Measurements from ENCODE around the gene MACROD2.

Gene MACROD2

GRCh38 chr20:15931897-15932296 is 1936.6 kb downstream of the MACROD2 start:
- Histone ChIP-seq H2AFZ (ENCODE audit: low read depth, low read length, severe bottlenecking) (no peak overlapping the region), H4K20me1 (ENCODE audit: low read depth, low read length) (no peaks in the 10 kb centered on the region), H3K27me3 (ENCODE audit: low read length) (no peaks in the 10 kb centered on the region), H3K4me3 (ENCODE audit: insufficient read depth, low read length, poor library complexity, severe bottlenecking) (no peak overlapping the region), H3K9me2 (replicated peaks; ENCODE audit: insufficient read depth, low read length) (no peaks in the 10 kb centered on the region), H3K9ac (ENCODE audit: low read length) (no peak overlapping the region), H3F3A (ENCODE audit: insufficient read depth) (no peaks in the 10 kb centered on the region), H3K36me3 (ENCODE audit: low read length) (no peaks in the 10 kb centered on the region), H3K27ac (ENCODE audit: low read depth, low read length) (no peak overlapping the region), H3K4me2 (ENCODE audit: low read depth, low read length, poor library complexity, severe bottlenecking) (no peak overlapping the region), H3K9me3 (ENCODE audit: insufficient read depth, low read length) (no peaks in the 10 kb centered on the region), H3K79me2 (ENCODE audit: insufficient read depth, low read length) (no peaks in the 10 kb centered on the region)
- TF ChIP-seq, protein P1, sequence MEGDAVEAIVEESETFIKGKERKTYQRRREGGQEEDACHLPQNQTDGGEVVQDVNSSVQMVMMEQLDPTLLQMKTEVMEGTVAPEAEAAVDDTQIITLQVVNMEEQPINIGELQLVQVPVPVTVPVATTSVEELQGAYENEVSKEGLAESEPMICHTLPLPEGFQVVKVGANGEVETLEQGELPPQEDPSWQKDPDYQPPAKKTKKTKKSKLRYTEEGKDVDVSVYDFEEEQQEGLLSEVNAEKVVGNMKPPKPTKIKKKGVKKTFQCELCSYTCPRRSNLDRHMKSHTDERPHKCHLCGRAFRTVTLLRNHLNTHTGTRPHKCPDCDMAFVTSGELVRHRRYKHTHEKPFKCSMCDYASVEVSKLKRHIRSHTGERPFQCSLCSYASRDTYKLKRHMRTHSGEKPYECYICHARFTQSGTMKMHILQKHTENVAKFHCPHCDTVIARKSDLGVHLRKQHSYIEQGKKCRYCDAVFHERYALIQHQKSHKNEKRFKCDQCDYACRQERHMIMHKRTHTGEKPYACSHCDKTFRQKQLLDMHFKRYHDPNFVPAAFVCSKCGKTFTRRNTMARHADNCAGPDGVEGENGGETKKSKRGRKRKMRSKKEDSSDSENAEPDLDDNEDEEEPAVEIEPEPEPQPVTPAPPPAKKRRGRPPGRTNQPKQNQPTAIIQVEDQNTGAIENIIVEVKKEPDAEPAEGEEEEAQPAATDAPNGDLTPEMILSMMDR (IDR thresholded peaks at IDR 0.05; ENCODE audit: insufficient read depth, low read length, poor library complexity, severe bottlenecking), result no peak
- TF ChIP-seq EZH2phosphoT487 (conservative IDR thresholded peaks at IDR 0.05; ENCODE audit: low read length), result no peak

GRCh38 chr20:15937179-15937578 is 1941.9 kb downstream of the MACROD2 start:
- Histone ChIP-seq H2AFZ (ENCODE audit: low read depth, low read length, severe bottlenecking) (no peak overlapping the region), H3K27ac (ENCODE audit: low read depth, low read length) (no peak overlapping the region)

GRCh38 chr20:15938847-15939246 is 1943.5 kb downstream of the MACROD2 start:
- no peaks in the 10 kb centered on the region for H3K9me2 ChIP-seq (replicated peaks; ENCODE audit: insufficient read depth, low read length)
- no peaks in the 10 kb centered on the region for H3K36me3 ChIP-seq (ENCODE audit: low read length)
- no peak overlapping the region for H3K4me3 ChIP-seq (ENCODE audit: insufficient read depth, low read length, poor library complexity, severe bottlenecking)
- H2AFZ ChIP-seq (ENCODE audit: low read depth, low read length, severe bottlenecking), result no peak overlapping the region
- no peaks in the 10 kb centered on the region for H4K20me1 ChIP-seq (ENCODE audit: low read depth, low read length)
- no peaks in the 10 kb centered on the region for H3F3A ChIP-seq (ENCODE audit: insufficient read depth)
- no peak overlapping the region for H3K27ac ChIP-seq (ENCODE audit: low read depth, low read length)
- H3K9me3 ChIP-seq (ENCODE audit: insufficient read depth, low read length), result no peaks in the 10 kb centered on the region
- TF ChIP-seq EZH2phosphoT487 (conservative IDR thresholded peaks at IDR 0.05; ENCODE audit: low read length), result no peak
- TF ChIP-seq, protein P1 (IDR thresholded peaks at IDR 0.05; ENCODE audit: insufficient read depth, low read length, poor library complexity, severe bottlenecking), result no peak
- no peak overlapping the region for H3K4me2 ChIP-seq (ENCODE audit: low read depth, low read length, poor library complexity, severe bottlenecking)
- no peaks in the 10 kb centered on the region for H3K79me2 ChIP-seq (ENCODE audit: insufficient read depth, low read length)
- H3K9ac ChIP-seq (ENCODE audit: low read length), result no peak overlapping the region
- H3K27me3 ChIP-seq (ENCODE audit: low read length), result no peaks in the 10 kb centered on the region

More at GRCh38 chr20:15937179-15937578, 1941.9 kb downstream of the MACROD2 start:
- H3K9ac ChIP-seq (ENCODE audit: low read length), result no peak overlapping the region
- H3K4me3 ChIP-seq (ENCODE audit: insufficient read depth, low read length, poor library complexity, severe bottlenecking), result no peak overlapping the region
- H3K36me3 ChIP-seq (ENCODE audit: low read length), result no peaks in the 10 kb centered on the region
- no peaks in the 10 kb centered on the region for H3K9me3 ChIP-seq (ENCODE audit: insufficient read depth, low read length)
- no peaks in the 10 kb centered on the region for H3K27me3 ChIP-seq (ENCODE audit: low read length)
- no peaks in the 10 kb centered on the region for H3K9me2 ChIP-seq (replicated peaks; ENCODE audit: insufficient read depth, low read length)
- H3K4me2 ChIP-seq (ENCODE audit: low read depth, low read length, poor library complexity, severe bottlenecking), result no peak overlapping the region
- no peaks in the 10 kb centered on the region for H3F3A ChIP-seq (ENCODE audit: insufficient read depth)
- H3K79me2 ChIP-seq (ENCODE audit: insufficient read depth, low read length), result no peaks in the 10 kb centered on the region
- TF ChIP-seq, protein P1 (IDR thresholded peaks at IDR 0.05; ENCODE audit: insufficient read depth, low read length, poor library complexity, severe bottlenecking), result no peak
- no peak for TF ChIP-seq EZH2phosphoT487 (conservative IDR thresholded peaks at IDR 0.05; ENCODE audit: low read length)
- no peaks in the 10 kb centered on the region for H4K20me1 ChIP-seq (ENCODE audit: low read depth, low read length)
